ENCODE measurements around the gene SPACA4.
"Not testable (repeated sequence)": the region's sequence is repeated elsewhere in the genome, so short reads cannot be mapped to it uniquely, and the experiment has no call there.

Gene SPACA4

GRCh38 chr19:48606463-48607358 is at the start of gene SPACA4:
SPACA4 (plus strand) TSS chr19:48606742; CDS start chr19:48606979, 237 bp downstream.
- no peak for DNase-seq

GRCh38 chr19:48556825-48557224 is 49.7 kb upstream of the SPACA4 start:
- no peak for DNase-seq

- no peak for DNase-seq
Observed at GRCh38 chr19:48558018-48558684, 48.4 kb upstream of the SPACA4 start.

GRCh38 chr19:48560095-48560530 is 46.4 kb upstream of the SPACA4 start:
- no peak for DNase-seq

- DNase-seq = no peak
Observed at GRCh38 chr19:48561412-48561811, 45.1 kb upstream of the SPACA4 start.

- DNase-seq = no peak
Observed at GRCh38 chr19:48565090-48565489, 41.5 kb upstream of the SPACA4 start.

- DNase-seq = peak; percentile 13
Observed at GRCh38 chr19:48568345-48568886, 38.1 kb upstream of the SPACA4 start.

GRCh38 chr19:48569814-48570213 is 36.7 kb upstream of the SPACA4 start:
- DNase-seq = no peak

- DNase-seq = no peak
Observed at GRCh38 chr19:48571378-48572162, 35.0 kb upstream of the SPACA4 start.

- DNase-seq = no peak
Observed at GRCh38 chr19:48573163-48573505, 33.4 kb upstream of the SPACA4 start.

GRCh38 chr19:48575931-48576622 is 30.5 kb upstream of the SPACA4 start:
- no peak for DNase-seq

- not testable (repeated sequence) for DNase-seq
Observed at GRCh38 chr19:48577908-48578307, 28.6 kb upstream of the SPACA4 start.

- DNase-seq = no peak
Observed at GRCh38 chr19:48578891-48579290, 27.7 kb upstream of the SPACA4 start.

- DNase-seq = no peak
Observed at GRCh38 chr19:48582168-48582567, 24.4 kb upstream of the SPACA4 start.

GRCh38 chr19:48587387-48587786 is 19.2 kb upstream of the SPACA4 start:
- no peak for DNase-seq

GRCh38 chr19:48588670-48589401 is 17.7 kb upstream of the SPACA4 start:
- peak; percentile 92 for DNase-seq

GRCh38 chr19:48591021-48591420 is 15.5 kb upstream of the SPACA4 start:
- no peak for DNase-seq

- no peak for DNase-seq
Observed at GRCh38 chr19:48595171-48595570, 11.4 kb upstream of the SPACA4 start.

- no peak for DNase-seq
Observed at GRCh38 chr19:48595833-48596232, 10.7 kb upstream of the SPACA4 start.

- DNase-seq = no peak
Observed at GRCh38 chr19:48596237-48596636, 10.3 kb upstream of the SPACA4 start.

GRCh38 chr19:48596679-48597465 is 9.7 kb upstream of the SPACA4 start:
- peak; percentile 27 for DNase-seq

Data from stimulated activated CD4-positive, alpha-beta T cell treated with anti-CD3 and anti-CD28 coated beads, Interleukin-15, amount 100 ng/mL, for 24 hours (primary cell).